H1 (cell line): ENCODE data around the gene HDC.

Experiments used
- CHD2 ChIP-seq: IDR thresholded peaks from 2 replicates; pipeline ENCODE4 v1.6.1; 2012; ENCODE audit warnings: low read length, improper control_type of control experiment
- EZH2 ChIP-seq: fragments of 200-600 bp; sonication (generic); IDR thresholded peaks from 2 replicates; pipeline ENCODE4 v1.7.1; 2012; ENCODE audit warnings: low read depth, mild to moderate bottlenecking, moderate library complexity, low read length, inconsistent platforms; ENCODE audit not compliant: severe bottlenecking
- GABPA ChIP-seq: IDR thresholded peaks from 2 replicates; pipeline ENCODE4 v1.6.1; 2011; ENCODE audit warnings: mild to moderate bottlenecking, low read length, moderate library complexity, borderline replicate concordance; ENCODE audit not compliant: insufficient read depth
- KDM4A ChIP-seq: IDR thresholded peaks from one replicate; pipeline ENCODE4 v1.7.1; 2012; ENCODE audit warnings: low read depth, mild to moderate bottlenecking, moderate library complexity, low read length, inconsistent platforms; ENCODE audit not compliant: severe bottlenecking
- KDM5A ChIP-seq: fragments of 200-600 bp; IDR thresholded peaks from 2 replicates; pipeline ENCODE4 v1.7.1; 2012; ENCODE audit warnings: mild to moderate bottlenecking, low read length, inconsistent platforms, mixed read lengths
- POLR2A ChIP-seq, 2 experiments: IDR thresholded peaks; 1 replicate in 1 of 2; 2 replicates in 1 of 2; pipeline ENCODE4 v1.6.1; 2011; ENCODE audit warnings: low read depth in 2 of 2, low read length in 2 of 2, mild to moderate bottlenecking in 2 of 2; ENCODE audit errors: control extremely low read depth in 1 of 2
- POLR2AphosphoS5 ChIP-seq: IDR thresholded peaks from 2 replicates; pipeline ENCODE4 v1.6.1; 2011; ENCODE audit warnings: low read depth, low read length
- RAD21 ChIP-seq, 2 experiments: IDR thresholded peaks in 1 of 2; conservative IDR thresholded peaks in 1 of 2; 2 replicates each; pipeline ENCODE4 v1.6.1; 2011; ENCODE audit warnings: low read depth in 2 of 2, low read length in 2 of 2, improper control_type of control experiment in 1 of 2, inconsistent platforms in 1 of 2, mild to moderate bottlenecking in 1 of 2, moderate library complexity in 1 of 2
- SIN3A ChIP-seq, 2 experiments: IDR thresholded peaks in 1 of 2; conservative IDR thresholded peaks in 1 of 2; 2 replicates each; pipeline ENCODE4 v1.6.1; 2011 to 2012; ENCODE audit warnings: low read length in 2 of 2, improper control_type of control experiment in 1 of 2, low read depth in 1 of 2, mild to moderate bottlenecking in 1 of 2
- SIX5 ChIP-seq: IDR thresholded peaks from 2 replicates; pipeline ENCODE4 v1.6.1; 2011; ENCODE audit warnings: mild to moderate bottlenecking, low read depth, low read length
- TCF12 ChIP-seq: IDR thresholded peaks from 2 replicates; pipeline ENCODE4 v1.6.1; 2011; ENCODE audit warnings: low read depth, mild to moderate bottlenecking, low read length
- TF ChIP-seq, protein P1 (sequence below), 3 experiments: IDR thresholded peaks; 1 replicate in 2 of 3; 2 replicates in 1 of 3; pipeline versions ENCODE4 v1.5.1 to v1.6.1; 2011; ENCODE audit warnings: low read length in 3 of 3, mild to moderate bottlenecking in 3 of 3, inconsistent platforms in 2 of 3, low read depth in 1 of 3, moderate library complexity in 1 of 3; ENCODE audit not compliant: insufficient read depth in 1 of 3; ENCODE audit errors: control extremely low read depth in 1 of 3

DNA sequence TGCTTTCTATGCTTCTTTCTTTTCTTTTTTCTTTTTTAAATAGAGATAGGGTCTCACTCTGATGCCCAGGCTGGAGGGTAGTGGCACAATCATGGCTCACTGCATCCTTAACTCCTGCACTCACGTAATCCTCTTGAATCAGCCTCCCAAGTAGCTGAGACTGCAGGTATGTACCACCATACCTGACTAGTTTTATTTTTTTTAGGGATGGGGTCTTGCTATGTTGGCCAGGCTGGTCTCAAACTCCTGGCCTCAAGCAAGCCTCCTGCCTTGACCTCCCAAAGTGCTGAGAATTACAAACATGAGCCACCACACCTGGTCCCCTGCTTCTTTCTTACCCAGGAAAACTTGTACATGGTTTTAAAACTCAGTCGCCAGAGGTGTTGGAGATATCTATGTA is 24.2 kb upstream of the HDC start:
- no peak for TF ChIP-seq EZH2
- TF ChIP-seq CHD2: no peak
- TF ChIP-seq, protein P1, sequence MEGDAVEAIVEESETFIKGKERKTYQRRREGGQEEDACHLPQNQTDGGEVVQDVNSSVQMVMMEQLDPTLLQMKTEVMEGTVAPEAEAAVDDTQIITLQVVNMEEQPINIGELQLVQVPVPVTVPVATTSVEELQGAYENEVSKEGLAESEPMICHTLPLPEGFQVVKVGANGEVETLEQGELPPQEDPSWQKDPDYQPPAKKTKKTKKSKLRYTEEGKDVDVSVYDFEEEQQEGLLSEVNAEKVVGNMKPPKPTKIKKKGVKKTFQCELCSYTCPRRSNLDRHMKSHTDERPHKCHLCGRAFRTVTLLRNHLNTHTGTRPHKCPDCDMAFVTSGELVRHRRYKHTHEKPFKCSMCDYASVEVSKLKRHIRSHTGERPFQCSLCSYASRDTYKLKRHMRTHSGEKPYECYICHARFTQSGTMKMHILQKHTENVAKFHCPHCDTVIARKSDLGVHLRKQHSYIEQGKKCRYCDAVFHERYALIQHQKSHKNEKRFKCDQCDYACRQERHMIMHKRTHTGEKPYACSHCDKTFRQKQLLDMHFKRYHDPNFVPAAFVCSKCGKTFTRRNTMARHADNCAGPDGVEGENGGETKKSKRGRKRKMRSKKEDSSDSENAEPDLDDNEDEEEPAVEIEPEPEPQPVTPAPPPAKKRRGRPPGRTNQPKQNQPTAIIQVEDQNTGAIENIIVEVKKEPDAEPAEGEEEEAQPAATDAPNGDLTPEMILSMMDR (IDR thresholded peaks at IDR 0.05; ENCODE audit: control extremely low read depth in 1 of 3, insufficient read depth in 1 of 3, low read depth in 1 of 3, low read length in 3 of 3): no peak
- no peak for TF ChIP-seq POLR2AphosphoS5
- TF ChIP-seq SIX5: no peak
- TF ChIP-seq KDM4A: no peak
- no peak for TF ChIP-seq SIN3A (conservative IDR thresholded peaks at IDR 0.05 in 1 of 2, IDR thresholded peaks at IDR 0.05 in 1 of 2; ENCODE audit: low read depth in 1 of 2, low read length in 2 of 2)
- TF ChIP-seq KDM5A: no peak
- TF ChIP-seq POLR2A (IDR thresholded peaks at IDR 0.05; ENCODE audit: control extremely low read depth in 1 of 2, low read depth in 2 of 2, low read length in 2 of 2): no peak
- TF ChIP-seq TCF12: no peak
- no peak for TF ChIP-seq RAD21 (IDR thresholded peaks at IDR 0.05 in 1 of 2, conservative IDR thresholded peaks at IDR 0.05 in 1 of 2; ENCODE audit: low read depth in 2 of 2, low read length in 2 of 2)
- no peak for TF ChIP-seq GABPA
